Small intestine (tissue), 7 donors: ENCODE results near the gene RER1. TPM values are rescaled to one million over a fixed set of nuclear protein-coding genes. Genes with fewer than 3 reads are reported as not detected.
A peak's percentile ranks its signal among the peaks of the same experiment; 100 is the strongest.
"Not testable (repeated sequence)": the region's sequence is repeated elsewhere in the genome, so short reads cannot be mapped to it uniquely, and the experiment has no call there.

Source experiments
- DNase-seq, 2 donors: peaks; one replicate each; pipeline versions ENCODE4 v3.0.0 to v3.0.0-alpha.2; 2013
- FAIRE-seq: peaks from 2 replicates; lab custom pipeline; 2012; peaks lifted over from hg19 to GRCh38; lab: Jason Lieb, UNC
- H3K27ac ChIP-seq, 3 donors: one replicate each; pipeline ENCODE4 v1.5.1; 2013; ENCODE audit warnings: low read length in 2 of 3, mild to moderate bottlenecking in 2 of 3, control low read depth in 1 of 3, inconsistent platforms in 1 of 3, low read depth in 1 of 3, moderate library complexity in 1 of 3
- H3K27me3 ChIP-seq, 3 donors: one replicate each; pipeline ENCODE4 v1.6.1; 2013; ENCODE audit warnings: low read length in 3 of 3, inconsistent platforms in 1 of 3; ENCODE audit not compliant: control insufficient read depth in 3 of 3, insufficient read depth in 3 of 3
- H3K36me3 ChIP-seq, 3 donors: one replicate each; pipeline ENCODE4 v1.6.1; 2013; ENCODE audit warnings: low read length in 3 of 3, inconsistent platforms in 1 of 3, low read depth in 1 of 3, mild to moderate bottlenecking in 1 of 3, moderate library complexity in 1 of 3; ENCODE audit not compliant: control insufficient read depth in 3 of 3, insufficient read depth in 2 of 3
- H3K4me1 ChIP-seq, 3 donors: one replicate each; pipeline ENCODE4 v1.6.1; 2013; ENCODE audit warnings: low read length in 2 of 3, inconsistent platforms in 1 of 3, low read depth in 1 of 3, mild to moderate bottlenecking in 1 of 3, moderate library complexity in 1 of 3; ENCODE audit not compliant: control insufficient read depth in 3 of 3, insufficient read depth in 2 of 3
- H3K4me3 ChIP-seq, 3 donors: one replicate each; pipeline ENCODE4 v1.5.1; 2013; ENCODE audit warnings: low read length in 3 of 3, control low read depth in 1 of 3, inconsistent platforms in 1 of 3, low read depth in 1 of 3, mild to moderate bottlenecking in 1 of 3, moderate library complexity in 1 of 3
- H3K9me3 ChIP-seq, 2 donors: one replicate each; pipeline ENCODE4 v1.6.1; 2013; ENCODE audit warnings: low read depth in 1 of 2, low read length in 1 of 2; ENCODE audit not compliant: control insufficient read depth in 2 of 2, insufficient read depth in 1 of 2
- WGBS, 3 donors: extraction: QIAGEN DNeasy Blood & Tissue Kit; methylation state at CpG; one replicate each; pipeline ENCODE4 v1.1.7; 2013; 5-methylcytosine and 5-hydroxymethylcytosine counted together
- polyA plus RNA-seq, 4 donors: library from polyadenylated mRNA; stranded (reverse) in 3 of 4; unstranded in 1 of 4; fragments of 200-250 nt in 3 of 4; fragments of 120-200 nt in 1 of 4; gene quantifications; one replicate each; pipeline versions ENCODE4 v1.2.1 to v1.2.3, GENCODE V29; 2013
- donor health status: healthy with polysubstance abuse.
- donor health status: control.
- donor health status: control.
- donor health status: Bipolar disorder and iron deficiency.
- donor health status: healthy.

The RER1 gene
- polyA plus RNA-seq, 4 donors = 70.0 to 140 (median 88.7) TPM

GRCh38 chr1:2440346-2440745, 48.7 kb downstream of the RER1 start:
- FAIRE-seq, H3K36me3 ChIP-seq, H3K4me1 ChIP-seq, H3K9me3 ChIP-seq, H3K4me3 ChIP-seq, H3K27ac ChIP-seq, DNase-seq: not testable (repeated sequence)
- WGBS, 3 donors = 87 to 94% (median 90%) methylated on average over 23 of the region's 23 CpGs
- H3K27me3 ChIP-seq = peaks cover 10 to 30% (median 12%) of the 10 kb centered on the region in 3 donors

GRCh38 chr1:2441746-2442145, 50.1 kb downstream of the RER1 start:
- FAIRE-seq = no peak
- H3K27me3 ChIP-seq = peaks cover 16 to 41% (median 16%) of the 10 kb centered on the region in 3 donors
- H3K36me3 ChIP-seq = no peaks in the 10 kb centered on the region
- H3K4me3 ChIP-seq = no peak overlapping the region
- no peak overlapping the region for H3K27ac ChIP-seq
- 49 to 69% (median 66%) methylated on average over 12 to 13 of the region's 13 CpGs for WGBS, 3 donors
- H3K4me1 ChIP-seq = no peaks in the 10 kb centered on the region
- H3K9me3 ChIP-seq = no peaks in the 10 kb centered on the region
- no peak for DNase-seq

GRCh38 chr1:2442661-2443060, 51.0 kb downstream of the RER1 start:
- DNase-seq (no peak), FAIRE-seq (no peak)
- Histone ChIP-seq H3K27ac (no peak overlapping the region), H3K27me3 (peaks cover 16 to 50% (median 17%) of the 10 kb centered on the region in 3 donors), H3K9me3 (no peaks in the 10 kb centered on the region), H3K36me3 (no peaks in the 10 kb centered on the region), H3K4me3 (no peak overlapping the region), H3K4me1 (no peaks in the 10 kb centered on the region)
- 56 to 64% (median 63%) methylated on average over 6 of the region's 6 CpGs for WGBS, 3 donors

- no peak for FAIRE-seq
- peaks cover 16 to 57% (median 20%) of the 10 kb centered on the region in 3 donors for H3K27me3 ChIP-seq
- H3K36me3 ChIP-seq = no peaks in the 10 kb centered on the region
- DNase-seq = peak in 1 of 2 donors; percentile 26
- peak overlapping the region in 1 of 3 donors; percentile 6 for H3K4me3 ChIP-seq
- 2 to 6% (median 3%) methylated on average over 40 to 107 of the region's 107 CpGs for WGBS, 3 donors
- H3K9me3 ChIP-seq = no peaks in the 10 kb centered on the region
- H3K4me1 ChIP-seq = no peaks in the 10 kb centered on the region
- no peak overlapping the region for H3K27ac ChIP-seq
These were observed 51.9 kb downstream of the RER1 start for GRCh38 chr1:2443277-2444137.

GRCh38 chr1:2444138-2444591, 52.5 kb downstream of the RER1 start:
- Histone ChIP-seq H3K27me3 (peaks cover 16 to 58% (median 20%) of the 10 kb centered on the region in 3 donors), H3K36me3 (no peaks in the 10 kb centered on the region), H3K27ac (no peak overlapping the region), H3K4me3 (no peak overlapping the region), H3K4me1 (no peaks in the 10 kb centered on the region), H3K9me3 (no peaks in the 10 kb centered on the region)
- WGBS, 3 donors = 34 to 39% (median 36%) methylated on average over 18 to 27 of the region's 27 CpGs
- no peak for DNase-seq
- FAIRE-seq = no peak

GRCh38 chr1:2445162-2445822, 53.7 kb downstream of the RER1 start:
- 42 to 66% (median 56%) methylated on average over 15 to 16 of the region's 16 CpGs for WGBS, 3 donors
- no peak for FAIRE-seq
- peaks cover 16 to 58% (median 20%) of the 10 kb centered on the region in 3 donors for H3K27me3 ChIP-seq
- H3K36me3 ChIP-seq = no peaks in the 10 kb centered on the region
- no peaks in the 10 kb centered on the region for H3K4me1 ChIP-seq
- no peak overlapping the region for H3K4me3 ChIP-seq
- no peak overlapping the region for H3K27ac ChIP-seq
- H3K9me3 ChIP-seq = no peaks in the 10 kb centered on the region
- DNase-seq = no peak

GRCh38 chr1:2445823-2446215, 54.2 kb downstream of the RER1 start:
- H3K4me1 ChIP-seq = no peaks in the 10 kb centered on the region
- no peak overlapping the region for H3K27ac ChIP-seq
- no peak overlapping the region for H3K4me3 ChIP-seq
- H3K9me3 ChIP-seq = no peaks in the 10 kb centered on the region
- H3K27me3 ChIP-seq = peaks cover 16 to 59% (median 20%) of the 10 kb centered on the region in 3 donors
- H3K36me3 ChIP-seq = no peaks in the 10 kb centered on the region
- FAIRE-seq (no peak), DNase-seq (no peak)
- 70 to 79% (median 75%) methylated on average over 14 to 15 of the region's 15 CpGs for WGBS, 3 donors

GRCh38 chr1:2446394-2446793, 54.8 kb downstream of the RER1 start:
- Histone ChIP-seq H3K36me3 (no peaks in the 10 kb centered on the region), H3K4me1 (no peaks in the 10 kb centered on the region), H3K4me3 (no peak overlapping the region), H3K9me3 (no peaks in the 10 kb centered on the region), H3K27me3 (peaks cover 16 to 61% (median 23%) of the 10 kb centered on the region in 3 donors), H3K27ac (no peak overlapping the region)
- no peak for FAIRE-seq
- WGBS, 3 donors = 23 to 30% (median 29%) methylated on average over 5 to 13 of the region's 13 CpGs
- DNase-seq = no peak
